ENCODE data around the gene SH2D1A. TPM values are rescaled to one million over a fixed set of nuclear protein-coding genes. Genes with fewer than 3 reads are reported as not detected.

The SH2D1A gene
- total and polyA plus RNA-seq, 2 of the 13 experiments (the other 11 are each of a cell fraction or from before 2014, with no cell fraction given): not detected

GRCh38 chrX:124346877-124347241 lies 496 bp downstream of the SH2D1A start:
- no peak for DNase-seq (ENCODE audit: low spot score)
- no peak overlapping the region for H3K9ac ChIP-seq (ENCODE audit: insufficient read depth, low read depth, low read length)
- 44% methylated on average over 7 of the region's 15 CpGs for WGBS (ENCODE audit: low lambda C conversion rate)
- H2AFZ ChIP-seq (ENCODE audit: low read length): no peak overlapping the region
- in situ Hi-C loops (cut with HindIII; ENCODE audit: extremely low pct_ligation_motif_present, low pct_unique_long_range_greater_than_20kb) (no loop called here), intact Hi-C loops (cut with micrococcal nuclease; ENCODE audit: unreplicated experiment) (no loop called here)
- no peaks in the 10 kb centered on the region for H3K27me3 ChIP-seq (ENCODE audit: control insufficient read depth in 1 of 2, insufficient read depth in 2 of 2, low read length in 2 of 2)
- no peak overlapping the region for H3K4me2 ChIP-seq (ENCODE audit: low read depth, low read length)
- H3K9me3 ChIP-seq (ENCODE audit: low read length): no peaks in the 10 kb centered on the region
- BruUV-seq (replicated peaks): no TSS peak
- H3K4me1 ChIP-seq (ENCODE audit: insufficient read depth, low read length): no peaks in the 10 kb centered on the region
- no peak for FAIRE-seq
- ChIA-PET CTCF (ENCODE audit: low intra/inter-chr PET ratio, low total read pairs) (no interaction called here), POLR2A (no interaction called here)
- no peak overlapping the region for H3K27ac ChIP-seq (ENCODE audit: extremely low read length, insufficient read depth, low read length)
- no peak for TF ChIP-seq ZMAT3 (CRISPR knock-in tag; conservative IDR thresholded peaks at IDR 0.05)
- TF ChIP-seq LBX2 (CRISPR knock-in tag; IDR thresholded peaks at IDR 0.05; ENCODE audit: borderline replicate concordance): no peak
- no peak for TF ChIP-seq ZNF143 (CRISPR knock-in tag; IDR thresholded peaks at IDR 0.05)
- TF ChIP-seq TCF7L2 (IDR thresholded peaks at IDR 0.05; ENCODE audit: low read depth, low read length): no peak
- no peak for TF ChIP-seq HOXA5 (CRISPR knock-in tag; IDR thresholded peaks at IDR 0.05)
- TF ChIP-seq ZZZ3 (CRISPR knock-in tag; IDR thresholded peaks at IDR 0.05; ENCODE audit: borderline replicate concordance): no peak
- TF ChIP-seq ZNF230 (CRISPR knock-in tag; IDR thresholded peaks at IDR 0.05): no peak
- no peak for TF ChIP-seq CEBPG (CRISPR knock-in tag; IDR thresholded peaks at IDR 0.05)
- no peak for TF ChIP-seq ATM (IDR thresholded peaks at IDR 0.05; ENCODE audit: borderline replicate concordance)
- no peak for TF ChIP-seq RFX3 (CRISPR knock-in tag; IDR thresholded peaks at IDR 0.05)
- no peak for TF ChIP-seq FOXM1 (CRISPR knock-in tag; IDR thresholded peaks at IDR 0.05)
- no peak for TF ChIP-seq TBX2 (CRISPR knock-in tag; IDR thresholded peaks at IDR 0.05; ENCODE audit: borderline replicate concordance)
- TF ChIP-seq ERF (CRISPR knock-in tag; IDR thresholded peaks at IDR 0.05): no peak
- no peak for TF ChIP-seq ZNF460 (CRISPR knock-in tag; IDR thresholded peaks at IDR 0.05; ENCODE audit: borderline replicate concordance)
- TF ChIP-seq RARA (CRISPR knock-in tag; IDR thresholded peaks at IDR 0.05): no peak
- TF ChIP-seq SAP130 (CRISPR knock-in tag; IDR thresholded peaks at IDR 0.05; ENCODE audit: low read depth): no peak
- TF ChIP-seq ZNF670 (CRISPR knock-in tag; IDR thresholded peaks at IDR 0.05; ENCODE audit: borderline replicate concordance): no peak
- no peaks in the 10 kb centered on the region for H3K36me3 ChIP-seq (replicated peaks in 1 of 2; ENCODE audit: control insufficient read depth in 1 of 2, insufficient read depth in 2 of 2, low read length in 2 of 2)
- H3K4me3 ChIP-seq (replicated peaks in 1 of 3; ENCODE audit: insufficient read depth in 1 of 3, low read depth in 2 of 3, low read length in 3 of 3): no peak overlapping the region
- no peak for ATAC-seq
- H3K79me2 ChIP-seq (ENCODE audit: insufficient read depth, low read length): no peaks in the 10 kb centered on the region
- no peaks in the 10 kb centered on the region for H4K20me1 ChIP-seq (ENCODE audit: insufficient read depth, low read length)

Measured in HepG2 (cell line).